Measurements from ENCODE around the gene CMTM7.

DNA sequence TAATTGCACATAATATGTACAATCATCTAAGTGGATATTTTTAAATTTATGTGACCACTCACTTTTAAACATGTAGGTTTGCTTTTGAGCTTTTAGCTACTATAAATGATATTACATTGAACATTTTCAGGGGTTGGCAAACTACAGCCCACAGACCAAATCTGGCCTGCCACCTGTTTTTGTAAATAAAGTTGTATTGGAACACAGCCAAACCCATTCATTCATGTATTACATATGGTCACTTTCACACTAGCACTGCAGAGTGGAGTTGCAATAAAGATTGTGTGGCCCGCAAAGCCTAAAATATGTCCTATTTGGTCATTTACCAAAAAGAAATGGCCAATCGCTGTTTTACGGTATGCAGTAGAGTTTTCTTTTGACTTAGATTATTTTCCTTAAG lies 21.2 kb downstream of the CMTM7 start:
- TF ChIP-seq, protein P1, sequence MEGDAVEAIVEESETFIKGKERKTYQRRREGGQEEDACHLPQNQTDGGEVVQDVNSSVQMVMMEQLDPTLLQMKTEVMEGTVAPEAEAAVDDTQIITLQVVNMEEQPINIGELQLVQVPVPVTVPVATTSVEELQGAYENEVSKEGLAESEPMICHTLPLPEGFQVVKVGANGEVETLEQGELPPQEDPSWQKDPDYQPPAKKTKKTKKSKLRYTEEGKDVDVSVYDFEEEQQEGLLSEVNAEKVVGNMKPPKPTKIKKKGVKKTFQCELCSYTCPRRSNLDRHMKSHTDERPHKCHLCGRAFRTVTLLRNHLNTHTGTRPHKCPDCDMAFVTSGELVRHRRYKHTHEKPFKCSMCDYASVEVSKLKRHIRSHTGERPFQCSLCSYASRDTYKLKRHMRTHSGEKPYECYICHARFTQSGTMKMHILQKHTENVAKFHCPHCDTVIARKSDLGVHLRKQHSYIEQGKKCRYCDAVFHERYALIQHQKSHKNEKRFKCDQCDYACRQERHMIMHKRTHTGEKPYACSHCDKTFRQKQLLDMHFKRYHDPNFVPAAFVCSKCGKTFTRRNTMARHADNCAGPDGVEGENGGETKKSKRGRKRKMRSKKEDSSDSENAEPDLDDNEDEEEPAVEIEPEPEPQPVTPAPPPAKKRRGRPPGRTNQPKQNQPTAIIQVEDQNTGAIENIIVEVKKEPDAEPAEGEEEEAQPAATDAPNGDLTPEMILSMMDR (conservative IDR thresholded peaks at IDR 0.05; ENCODE audit: low read depth in 2 of 2), result no peak
- TF ChIP-seq EZH2 (IDR thresholded peaks at IDR 0.05; ENCODE audit: low read depth, unreplicated experiment), result no peak
- no peak for TF ChIP-seq ZNF331 (CRISPR knock-in tag; IDR thresholded peaks at IDR 0.05; ENCODE audit: low read depth)
